ENCODE measurements around the gene ATP4A.

DNA sequence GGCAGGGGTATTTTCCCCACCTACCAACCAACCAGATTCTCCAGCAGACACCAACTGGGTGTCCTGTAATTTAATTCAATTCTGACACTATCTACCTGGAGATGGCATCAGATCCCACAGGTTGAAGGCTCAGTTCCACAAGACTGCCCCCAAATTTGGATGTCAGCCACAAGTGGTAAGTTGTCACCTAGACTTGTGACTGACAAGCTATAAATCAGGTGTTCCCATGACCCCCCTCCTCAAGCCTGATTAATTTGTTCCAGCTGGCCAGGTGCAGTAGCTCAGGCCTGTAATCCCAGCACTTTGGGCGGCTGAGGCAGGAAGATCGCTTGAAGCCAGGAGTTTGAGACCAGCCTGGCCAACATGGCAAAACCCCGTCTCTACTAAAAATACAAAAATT, 38.5 kb upstream of the ATP4A start:
- TF ChIP-seq YY1 (IDR thresholded peaks at IDR 0.05; ENCODE audit: insufficient read depth, insufficient read length) = no peak
- no peak for TF ChIP-seq ZNF274 (IDR thresholded peaks at IDR 0.05; ENCODE audit: low read depth, low read length)
- TF ChIP-seq SUZ12 (IDR thresholded peaks at IDR 0.05; ENCODE audit: extremely low read depth, insufficient read depth, insufficient read length) = no peak
